HTR-8/SVneo (cell line): ENCODE measurements around the gene BTBD9.

ENCODE experiments used
- DNase-seq: peaks from one replicate; pipeline ENCODE4 v3.0.0; 2011; ENCODE audit warnings: low spot score, mixed read lengths; ENCODE audit not compliant: insufficient read length
- FAIRE-seq: peaks from 2 replicates; lab custom pipeline; 2011; peaks lifted over from hg19 to GRCh38; lab: Jason Lieb, UNC

The BTBD9 gene

GRCh38 chr6:38492031-38492430, 147.7 kb downstream of the BTBD9 start:
- FAIRE-seq (no peak), DNase-seq (no peak)

- DNase-seq, result no peak
- no peak for FAIRE-seq
Observed at GRCh38 chr6:38489951-38490350, 149.8 kb downstream of the BTBD9 start.

- DNase-seq, result no peak
- FAIRE-seq, result no peak
Observed at GRCh38 chr6:38487423-38487822, 152.3 kb downstream of the BTBD9 start.

GRCh38 chr6:38485488-38485887, 154.2 kb downstream of the BTBD9 start:
- DNase-seq (no peak), FAIRE-seq (no peak)

- no peak for FAIRE-seq
- DNase-seq, result no peak
Observed at GRCh38 chr6:38484656-38485055, 155.1 kb downstream of the BTBD9 start.

GRCh38 chr6:38483526-38483925, 156.2 kb downstream of the BTBD9 start:
- no peak for DNase-seq
- no peak for FAIRE-seq

- DNase-seq (no peak), FAIRE-seq (no peak)
Observed at GRCh38 chr6:38482466-38482865, 157.3 kb downstream of the BTBD9 start.

GRCh38 chr6:38481851-38482250, 157.9 kb downstream of the BTBD9 start:
- FAIRE-seq, result no peak
- no peak for DNase-seq

GRCh38 chr6:38481211-38481836, 158.4 kb downstream of the BTBD9 start:
- no peak for FAIRE-seq

GRCh38 chr6:38480036-38480435, 159.7 kb downstream of the BTBD9 start:
- FAIRE-seq, result no peak
- DNase-seq, result no peak

More at GRCh38 chr6:38481211-38481836, 158.4 kb downstream of the BTBD9 start:
- no peak for DNase-seq

GRCh38 chr6:38479331-38479730, 160.4 kb downstream of the BTBD9 start:
- DNase-seq (no peak), FAIRE-seq (no peak)

GRCh38 chr6:38477680-38478260, 162.0 kb downstream of the BTBD9 start:
- FAIRE-seq, result no peak
- no peak for DNase-seq

GRCh38 chr6:38476888-38477287, 162.8 kb downstream of the BTBD9 start:
- FAIRE-seq (no peak), DNase-seq (no peak)

GRCh38 chr6:38476141-38476540, 163.6 kb downstream of the BTBD9 start:
- FAIRE-seq, result no peak
- no peak for DNase-seq

- FAIRE-seq (no peak), DNase-seq (no peak)
Observed at GRCh38 chr6:38470548-38470947, 169.2 kb downstream of the BTBD9 start.

- DNase-seq, result no peak
- FAIRE-seq, result no peak
Observed at GRCh38 chr6:38467566-38467965, 172.2 kb downstream of the BTBD9 start.

GRCh38 chr6:38460186-38460585, 179.5 kb downstream of the BTBD9 start:
- DNase-seq (no peak), FAIRE-seq (no peak)

- no peak for DNase-seq
Observed at GRCh38 chr6:38459291-38459690, 180.4 kb downstream of the BTBD9 start.

GRCh38 chr6:38453861-38454260, 185.9 kb downstream of the BTBD9 start:
- FAIRE-seq, result no peak
- DNase-seq, result no peak

More at GRCh38 chr6:38459291-38459690, 180.4 kb downstream of the BTBD9 start:
- no peak for FAIRE-seq

GRCh38 chr6:38452816-38453660, 186.7 kb downstream of the BTBD9 start:
- FAIRE-seq, result no peak
- no peak for DNase-seq

- no peak for DNase-seq
- no peak for FAIRE-seq
Observed at GRCh38 chr6:38450717-38451116, 189.0 kb downstream of the BTBD9 start.
